Activated T-helper 2 cell treated with anti-CD3 and anti-CD28 coated beads, Interferon-gamma antibody, Interleukin-2, Interleukin-4, amounts not matched to agents 10 μg/mL and 5 μg/mL and 100 μg/mL, durations not matched to agents 14 hours and 24 hours and 36 hours (primary cell): ENCODE data around the gene F7. TPM values are rescaled to one million over a fixed set of nuclear protein-coding genes. Genes with fewer than 3 reads are reported as not detected.

Source experiments
- DNase-seq: peaks from one replicate; pipeline ENCODE4 v3.0.0; 2021; ENCODE audit warnings: low spot score
- H3K27ac Mint-ChIP-seq: one replicate; pipeline ENCODE4 v1.8.0; 2021; ENCODE audit warnings: mixed read lengths
- H3K27me3 Mint-ChIP-seq: one replicate; pipeline ENCODE4 v1.8.0; 2021; ENCODE audit warnings: low read depth, mixed read lengths
- H3K36me3 Mint-ChIP-seq: one replicate; pipeline ENCODE4 v1.8.0; 2021; ENCODE audit warnings: low read depth, mixed read lengths
- H3K4me1 Mint-ChIP-seq: one replicate; pipeline ENCODE4 v1.8.0; 2021; ENCODE audit warnings: low read depth, mixed read lengths
- H3K4me3 Mint-ChIP-seq: one replicate; pipeline ENCODE4 v1.8.0; 2021; ENCODE audit warnings: low read depth, mild to moderate bottlenecking, moderate library complexity, mixed read lengths
- H3K9me3 Mint-ChIP-seq: one replicate; pipeline ENCODE4 v1.8.0; 2021; ENCODE audit warnings: mixed read lengths
- intact Hi-C: fragments of 100-400 bp; cut with micrococcal nuclease; formaldehyde crosslinking; loops from one replicate; pipeline ENCODE4 v1.15.1; 2023
- total RNA-seq: library from RNA; stranded (reverse); gene quantifications from 2 replicates; pipeline ENCODE4 v1.2.3, GENCODE V29; 2022

F7 gene
- total RNA-seq, 1 donor from 2014 or later: not detected

GRCh38 chr13:113086031-113086750, 19.4 kb upstream of the F7 start:
- Mint-ChIP-seq H3K27ac (no peak overlapping the region), H3K36me3 (no peaks in the 10 kb centered on the region), H3K4me3 (no peak overlapping the region), H3K9me3 (no peaks in the 10 kb centered on the region), H3K27me3 (no peaks in the 10 kb centered on the region), H3K4me1 (no peaks in the 10 kb centered on the region)
- intact Hi-C loops: no loop called here
- DNase-seq: no peak

GRCh38 chr13:113086991-113087922, 18.3 kb upstream of the F7 start:
- no peak overlapping the region for H3K4me3 Mint-ChIP-seq
- H3K9me3 Mint-ChIP-seq: no peaks in the 10 kb centered on the region
- no peaks in the 10 kb centered on the region for H3K27me3 Mint-ChIP-seq
- H3K27ac Mint-ChIP-seq: no peak overlapping the region
- intact Hi-C loops: no loop called here
- H3K36me3 Mint-ChIP-seq: no peaks in the 10 kb centered on the region
- DNase-seq: no peak
- no peaks in the 10 kb centered on the region for H3K4me1 Mint-ChIP-seq

- intact Hi-C loops: no loop called here
- H3K27ac Mint-ChIP-seq: no peak overlapping the region
- H3K9me3 Mint-ChIP-seq: no peaks in the 10 kb centered on the region
- H3K4me3 Mint-ChIP-seq: no peak overlapping the region
- no peaks in the 10 kb centered on the region for H3K36me3 Mint-ChIP-seq
- no peaks in the 10 kb centered on the region for H3K4me1 Mint-ChIP-seq
- no peak for DNase-seq
- H3K27me3 Mint-ChIP-seq: no peaks in the 10 kb centered on the region
These were observed 17.5 kb upstream of the F7 start for GRCh38 chr13:113087923-113088690.

GRCh38 chr13:113088691-113089020, 16.9 kb upstream of the F7 start:
- no peaks in the 10 kb centered on the region for H3K36me3 Mint-ChIP-seq
- no peak overlapping the region for H3K27ac Mint-ChIP-seq
- no peaks in the 10 kb centered on the region for H3K9me3 Mint-ChIP-seq
- H3K4me3 Mint-ChIP-seq: no peak overlapping the region
- no peak for DNase-seq
- intact Hi-C loops: no loop called here
- no peaks in the 10 kb centered on the region for H3K27me3 Mint-ChIP-seq
- H3K4me1 Mint-ChIP-seq: no peaks in the 10 kb centered on the region

GRCh38 chr13:113089693-113090414, 15.7 kb upstream of the F7 start:
- Mint-ChIP-seq H3K4me1 (no peaks in the 10 kb centered on the region), H3K27me3 (no peaks in the 10 kb centered on the region), H3K27ac (no peak overlapping the region), H3K36me3 (no peaks in the 10 kb centered on the region), H3K4me3 (no peak overlapping the region), H3K9me3 (no peaks in the 10 kb centered on the region)
- intact Hi-C loops: no loop called here
- DNase-seq: no peak

GRCh38 chr13:113090415-113090770, 15.2 kb upstream of the F7 start:
- Mint-ChIP-seq H3K36me3 (no peaks in the 10 kb centered on the region), H3K27ac (no peak overlapping the region), H3K9me3 (no peaks in the 10 kb centered on the region), H3K4me3 (no peak overlapping the region), H3K4me1 (no peaks in the 10 kb centered on the region), H3K27me3 (no peaks in the 10 kb centered on the region)
- intact Hi-C loops: no loop called here
- DNase-seq: no peak

- Mint-ChIP-seq H3K27me3 (no peaks in the 10 kb centered on the region), H3K4me3 (no peak overlapping the region), H3K27ac (no peak overlapping the region), H3K9me3 (no peaks in the 10 kb centered on the region), H3K36me3 (no peaks in the 10 kb centered on the region), H3K4me1 (no peaks in the 10 kb centered on the region)
- no peak for DNase-seq
- intact Hi-C loops: no loop called here
These were observed 14.8 kb upstream of the F7 start for GRCh38 chr13:113090806-113091205.

GRCh38 chr13:113091211-113091771, 14.3 kb upstream of the F7 start:
- no peak overlapping the region for H3K4me3 Mint-ChIP-seq
- H3K4me1 Mint-ChIP-seq: no peaks in the 10 kb centered on the region
- no peaks in the 10 kb centered on the region for H3K9me3 Mint-ChIP-seq
- H3K36me3 Mint-ChIP-seq: no peaks in the 10 kb centered on the region
- intact Hi-C loops: no loop called here
- no peak overlapping the region for H3K27ac Mint-ChIP-seq
- DNase-seq: no peak
- no peaks in the 10 kb centered on the region for H3K27me3 Mint-ChIP-seq

GRCh38 chr13:113091891-113092775, 13.5 kb upstream of the F7 start:
- Mint-ChIP-seq H3K36me3 (no peaks in the 10 kb centered on the region), H3K9me3 (no peaks in the 10 kb centered on the region), H3K4me1 (no peaks in the 10 kb centered on the region), H3K27me3 (no peaks in the 10 kb centered on the region), H3K27ac (no peak overlapping the region), H3K4me3 (no peak overlapping the region)
- intact Hi-C loops: no loop called here
- DNase-seq: no peak

GRCh38 chr13:113092776-113093579, 12.6 kb upstream of the F7 start:
- no peaks in the 10 kb centered on the region for H3K4me1 Mint-ChIP-seq
- intact Hi-C loops: no loop called here

More at GRCh38 chr13:113092776-113093579, 12.6 kb upstream of the F7 start:
- no peak for DNase-seq
- Mint-ChIP-seq H3K36me3 (no peaks in the 10 kb centered on the region), H3K4me3 (no peak overlapping the region), H3K27me3 (no peaks in the 10 kb centered on the region), H3K27ac (no peak overlapping the region), H3K9me3 (no peaks in the 10 kb centered on the region)
